DMS53 (cell line): Measurements from ENCODE around the gene KNDC1.
"Not testable (repeated sequence)": the region's sequence is repeated elsewhere in the genome, so short reads cannot be mapped to it uniquely, and the experiment has no call there.

Source experiments
- DNase-seq: peaks from one replicate; lab custom pipeline; 2025; lab: John Stamatoyannopoulos, UW

Gene KNDC1, protein sequence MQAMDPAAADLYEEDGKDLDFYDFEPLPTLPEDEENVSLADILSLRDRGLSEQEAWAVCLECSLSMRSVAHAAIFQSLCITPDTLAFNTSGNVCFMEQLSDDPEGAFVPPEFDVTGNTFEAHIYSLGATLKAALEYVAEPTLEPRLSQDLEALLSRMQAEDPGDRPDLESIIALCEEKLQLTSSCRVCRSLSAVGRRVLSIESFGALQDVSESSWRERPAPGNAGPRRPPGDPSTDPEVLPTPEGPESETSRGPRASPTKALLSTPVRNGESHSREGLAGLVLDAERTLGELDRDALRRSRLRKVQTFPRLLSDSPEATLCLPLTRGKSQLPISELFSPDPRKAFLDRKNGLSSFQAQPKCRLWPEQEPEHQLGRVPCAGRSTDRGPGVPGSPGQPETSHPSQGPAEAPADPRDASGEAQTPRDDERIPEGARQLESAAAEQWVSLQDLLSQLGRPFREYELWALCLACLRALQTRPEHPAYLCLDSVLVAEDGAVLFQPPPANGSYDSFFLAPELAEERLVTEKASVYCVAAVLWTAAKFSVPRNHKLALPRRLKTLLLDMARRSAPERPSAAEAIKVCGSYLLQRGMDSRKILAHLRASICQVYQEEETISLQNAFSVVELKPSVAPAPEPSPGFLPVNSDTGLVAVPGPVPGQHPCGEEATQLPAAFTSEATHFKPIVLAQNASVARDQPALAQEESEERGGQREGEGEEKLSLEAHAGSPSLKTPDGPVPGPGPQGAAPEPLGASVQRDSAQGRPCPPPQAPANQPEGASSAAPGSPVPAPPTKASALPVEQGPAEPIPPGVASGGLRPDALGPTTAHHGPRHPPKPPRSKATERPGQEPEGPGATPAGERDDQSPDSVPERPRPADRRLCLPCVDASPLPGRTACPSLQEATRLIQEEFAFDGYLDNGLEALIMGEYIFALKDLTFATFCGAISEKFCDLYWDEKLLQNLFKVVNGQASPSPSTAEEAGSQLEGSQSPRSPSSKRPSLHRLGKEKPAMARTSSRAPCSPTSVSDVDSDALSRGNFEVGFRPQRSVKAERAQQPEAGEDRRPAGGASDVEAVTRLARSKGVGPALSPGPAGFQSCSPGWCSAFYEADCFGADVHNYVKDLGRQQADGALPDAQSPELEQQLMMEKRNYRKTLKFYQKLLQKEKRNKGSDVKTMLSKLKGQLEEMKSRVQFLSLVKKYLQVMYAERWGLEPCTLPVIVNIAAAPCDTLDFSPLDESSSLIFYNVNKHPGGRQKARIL (N-terminal part only)

DNA sequence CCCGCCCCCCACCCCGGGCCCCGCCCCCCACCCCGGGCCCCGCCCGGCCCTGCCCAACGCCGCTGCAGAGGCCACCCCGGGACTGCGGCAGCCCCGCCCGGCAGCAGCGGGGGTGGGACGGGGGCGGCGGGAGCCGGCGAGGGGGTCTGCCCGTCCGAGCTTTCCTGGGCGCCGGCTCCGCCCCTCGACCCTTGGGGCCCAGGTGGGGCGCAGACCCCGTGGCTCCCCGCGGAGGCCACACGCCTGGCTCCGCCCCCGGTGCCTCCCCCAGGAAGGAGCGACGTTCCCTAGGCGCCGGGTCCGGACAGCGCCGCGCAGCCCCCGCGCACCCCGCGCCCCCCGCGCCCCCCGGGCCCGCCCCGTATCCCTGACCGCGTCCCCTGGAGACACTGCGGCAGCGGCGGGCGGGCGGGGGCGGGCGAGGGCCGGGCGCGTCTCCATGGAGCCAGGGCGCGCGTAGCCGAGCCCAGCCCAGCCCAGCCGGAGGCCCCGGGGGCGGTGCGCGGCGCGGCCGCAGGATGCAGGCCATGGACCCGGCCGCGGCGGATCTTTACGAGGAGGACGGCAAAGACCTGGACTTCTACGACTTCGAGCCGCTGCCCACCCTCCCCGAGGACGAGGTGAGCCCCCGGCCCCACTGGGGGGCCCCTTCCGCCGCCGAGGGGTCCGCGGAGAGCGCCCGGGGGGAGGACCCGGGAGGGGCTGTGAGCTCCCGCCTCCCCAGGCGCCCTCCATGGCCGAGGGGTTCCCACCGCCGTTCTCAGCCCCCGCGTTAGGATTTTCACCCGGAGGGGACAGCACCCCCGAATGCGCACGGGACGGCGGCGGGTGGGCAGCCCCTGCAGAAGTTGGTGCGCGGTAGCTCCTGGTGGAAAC is at the start of gene KNDC1:
KNDC1 (plus strand) TSS at position 270 of the 876 bp plus-strand sequence; CDS start at position 519, 249 bp downstream.
- DNase-seq, result peak; percentile 27

DNA sequence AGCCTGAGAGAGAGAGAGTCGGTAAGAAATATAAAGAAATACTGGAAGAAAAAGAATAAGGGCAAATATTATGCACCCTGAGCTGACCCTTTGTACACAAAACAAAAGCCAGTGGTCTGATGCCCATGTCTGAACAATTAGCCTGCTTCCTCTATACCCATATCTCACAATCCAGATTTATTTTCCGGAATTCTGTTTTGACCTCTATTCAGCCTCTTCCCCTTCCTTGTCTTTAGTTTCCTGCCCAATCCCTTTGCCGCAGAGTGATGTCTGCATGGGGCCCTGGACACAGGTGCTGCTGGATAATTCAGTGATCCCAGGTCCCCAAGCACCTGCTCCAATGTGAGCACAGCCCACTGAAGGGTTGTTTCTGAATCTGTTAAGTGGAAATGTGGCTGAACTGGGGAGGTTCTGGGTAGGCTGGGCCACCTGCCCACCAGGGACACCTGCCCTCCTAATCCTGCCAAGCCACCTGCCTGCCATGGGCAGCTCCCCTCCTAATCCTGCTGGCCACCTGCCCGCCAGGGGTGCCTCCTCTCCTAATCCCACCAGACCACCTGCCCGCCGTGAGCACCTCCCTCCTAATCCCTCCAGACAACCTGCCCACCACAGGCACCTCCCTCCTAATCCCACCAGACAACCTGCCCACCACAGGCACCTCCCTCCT is 49.3 kb upstream of the KNDC1 start:
- DNase-seq, result no peak

- not testable (repeated sequence) for DNase-seq
Observed at GRCh38 chr10:133111640-133112039, 48.4 kb upstream of the KNDC1 start.

DNA sequence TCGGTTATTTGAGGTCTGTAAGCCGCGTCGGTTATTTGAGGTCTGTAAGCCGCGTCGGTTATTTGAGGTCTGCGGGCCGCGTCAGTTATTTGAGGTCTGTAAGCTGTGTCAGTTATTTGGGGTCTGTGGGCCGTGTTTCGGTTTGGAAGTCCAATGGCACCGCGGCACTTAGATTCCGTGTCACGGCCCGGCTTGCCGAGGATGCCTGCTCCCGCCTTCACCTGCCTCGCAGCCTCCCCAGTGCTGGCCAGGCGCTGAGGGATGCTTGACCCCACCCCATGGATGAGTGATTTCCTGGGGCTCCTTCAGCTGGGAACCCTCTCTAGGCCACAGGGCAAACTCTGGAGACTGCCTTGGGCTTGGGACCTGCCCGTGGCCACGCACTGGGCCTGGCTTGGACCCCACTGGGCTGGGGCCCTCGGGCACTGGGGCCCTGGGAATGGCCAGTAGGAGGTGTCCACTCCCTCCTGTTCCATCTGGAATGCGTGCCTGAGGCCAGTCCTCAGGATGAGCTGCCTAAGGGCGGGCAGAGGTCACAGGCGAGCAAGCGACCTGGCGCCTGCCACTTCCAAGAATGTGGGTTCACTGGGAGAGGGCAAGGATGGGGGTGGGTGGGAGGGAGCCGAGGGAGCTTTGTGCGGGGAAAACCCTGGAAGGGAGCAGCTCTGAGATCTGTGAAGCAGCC is 46.7 kb upstream of the KNDC1 start:
- DNase-seq, result no peak

GRCh38 chr10:133113847-133114246 is 46.2 kb upstream of the KNDC1 start:
- no peak for DNase-seq

DNA sequence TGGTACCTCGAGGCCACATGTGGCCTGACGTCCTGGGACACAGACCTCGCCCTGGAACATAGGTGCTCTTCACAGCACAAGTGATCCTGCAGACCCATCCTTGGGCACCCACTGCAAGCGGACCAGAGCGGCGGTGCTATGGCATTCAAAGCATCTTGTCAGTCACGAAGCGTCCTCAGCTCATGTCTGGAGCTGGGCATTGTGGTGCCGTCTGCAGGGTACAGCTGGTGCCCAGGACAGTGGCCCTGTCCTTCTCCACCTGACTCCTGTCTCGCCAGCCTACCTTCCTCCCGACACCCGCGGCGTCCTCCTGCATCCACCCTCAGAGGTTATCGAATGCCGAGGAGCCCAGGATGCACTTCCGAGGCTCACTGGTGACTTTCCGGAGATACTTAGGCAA is 45.8 kb upstream of the KNDC1 start:
- DNase-seq, result no peak

DNA sequence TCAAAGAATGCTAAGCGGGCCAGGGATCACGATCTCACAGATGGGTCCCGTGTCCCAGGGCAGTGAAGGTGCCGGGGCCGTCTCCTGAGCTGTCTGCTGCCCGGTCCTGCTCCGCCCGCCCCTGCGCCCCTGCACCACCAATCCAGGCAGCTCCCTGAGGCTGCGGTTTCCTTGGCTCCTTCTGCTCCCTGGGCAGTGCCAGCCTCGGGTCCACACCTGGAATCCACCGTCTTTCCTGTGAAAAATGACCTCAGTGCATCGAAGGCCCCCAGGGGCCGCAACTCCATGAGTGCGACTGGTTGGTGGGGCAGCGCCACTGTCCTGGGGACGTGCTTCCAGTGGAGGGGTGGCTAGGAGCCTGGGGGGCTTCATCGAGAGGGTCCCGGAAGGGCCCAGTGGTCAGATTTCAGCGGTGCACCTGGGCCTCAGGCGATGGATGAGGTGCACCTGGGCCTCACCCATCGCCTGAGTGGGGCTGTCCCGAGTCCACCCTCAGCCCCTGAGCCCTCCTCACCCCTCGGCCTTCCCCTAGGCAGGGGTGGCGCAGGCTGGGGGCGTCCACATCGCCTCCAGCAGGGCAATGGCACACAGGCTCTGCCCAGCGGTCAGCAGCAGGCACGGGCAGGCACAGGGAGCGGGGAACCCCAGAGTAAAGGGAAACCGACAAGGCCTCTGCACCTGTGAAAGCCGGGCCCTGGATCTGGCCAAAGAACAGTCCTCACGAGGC is 45.1 kb upstream of the KNDC1 start:
- no peak for DNase-seq

DNA sequence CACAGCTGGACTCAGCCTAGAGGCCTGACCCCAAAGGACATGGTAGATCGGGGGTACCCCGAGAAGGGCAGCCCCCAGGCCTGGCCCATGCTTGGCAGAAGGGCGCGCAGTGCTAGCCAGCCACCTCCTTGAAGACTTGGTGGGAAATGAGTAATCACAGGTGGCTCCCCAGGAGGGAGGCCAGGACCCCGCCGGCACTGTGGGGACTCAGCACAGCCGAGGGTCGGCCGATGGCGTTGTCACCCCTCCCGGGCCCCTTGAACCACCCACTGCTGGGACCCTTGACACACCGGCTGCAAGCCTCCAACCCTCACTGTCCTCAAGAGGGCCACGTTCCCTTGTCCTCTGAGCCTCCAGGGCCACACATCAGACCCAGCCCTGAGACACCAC is 44.6 kb upstream of the KNDC1 start:
- no peak for DNase-seq

GRCh38 chr10:133115976-133116375 is 44.0 kb upstream of the KNDC1 start:
- no peak for DNase-seq

DNA sequence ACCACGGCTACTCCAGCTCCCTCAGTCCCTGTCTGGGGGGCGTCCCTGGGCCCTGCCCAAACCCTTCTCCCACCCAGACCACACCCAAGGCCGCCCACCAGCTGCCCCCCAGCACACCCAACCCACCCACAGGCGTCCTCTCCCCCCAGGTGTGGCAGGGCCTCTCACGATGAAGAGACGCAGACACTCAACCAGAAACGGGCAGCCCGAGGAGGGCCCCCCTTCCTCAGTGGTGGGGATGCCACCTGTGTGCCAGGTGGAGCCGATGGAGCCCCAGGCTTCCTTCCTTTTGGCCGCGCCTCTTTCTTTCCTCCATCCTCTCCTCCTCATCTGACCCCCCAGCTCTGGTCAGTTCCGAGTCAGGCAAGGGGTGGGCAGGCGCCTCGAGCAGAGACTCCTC is 43.6 kb upstream of the KNDC1 start:
- DNase-seq, result no peak

DNA sequence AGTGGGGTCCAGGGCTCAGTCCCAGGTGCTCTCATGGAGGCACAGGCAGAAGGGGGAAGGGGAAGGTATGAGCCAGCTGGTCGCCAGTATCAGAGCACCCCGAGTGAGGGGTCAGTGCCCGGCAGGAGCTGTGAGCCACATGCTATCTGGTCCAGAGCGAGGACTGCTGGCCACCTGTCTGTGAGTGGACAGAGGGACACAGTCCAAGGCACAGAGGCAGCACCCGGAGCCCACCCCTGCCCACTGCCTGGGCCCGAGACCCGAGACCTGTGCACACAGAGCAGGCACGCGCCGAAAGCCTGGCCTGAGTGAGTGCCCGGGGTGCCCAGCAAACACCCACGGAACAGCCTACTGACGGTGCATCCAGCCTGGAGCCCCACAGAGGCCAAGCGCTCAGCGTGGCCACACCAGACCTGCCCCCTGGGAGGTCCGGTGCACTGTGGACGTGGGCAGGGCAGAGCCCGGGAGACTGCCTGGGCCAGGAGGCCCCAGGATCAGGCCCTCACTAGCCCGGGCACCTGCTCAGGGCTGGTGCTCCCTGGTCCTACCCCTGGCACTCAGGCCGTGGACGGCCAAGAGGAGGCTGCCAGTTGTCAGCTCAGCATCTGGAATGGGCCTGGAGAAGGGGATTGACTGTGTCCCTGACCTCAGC is 42.9 kb upstream of the KNDC1 start:
- DNase-seq, result no peak

DNA sequence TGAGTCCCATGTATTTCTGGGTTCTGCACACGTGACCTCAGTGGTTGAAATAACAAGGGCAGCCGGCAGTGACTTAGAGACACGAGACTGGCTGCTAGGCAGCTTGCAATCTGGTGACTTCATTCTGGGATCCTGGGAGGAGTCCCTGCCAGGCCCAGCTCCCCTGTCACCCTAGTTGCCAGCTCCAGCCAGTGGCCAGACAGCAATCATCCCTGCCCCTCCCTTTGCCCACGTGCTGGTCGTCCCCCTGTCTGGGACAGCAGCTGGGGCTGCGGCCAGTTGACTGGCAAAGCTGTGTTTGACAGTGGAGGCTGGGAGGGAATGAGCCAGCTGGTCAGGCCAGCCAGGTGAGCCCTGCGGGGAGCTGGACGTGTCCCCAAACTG is 42.3 kb upstream of the KNDC1 start:
- no peak for DNase-seq

- DNase-seq, result no peak
Observed at GRCh38 chr10:133121479-133121878, 38.5 kb upstream of the KNDC1 start.

GRCh38 chr10:133122171-133122935 is 37.7 kb upstream of the KNDC1 start:
- DNase-seq, result no peak

- no peak for DNase-seq
Observed at GRCh38 chr10:133123050-133123745, 36.8 kb upstream of the KNDC1 start.

- DNase-seq, result no peak
Observed at GRCh38 chr10:133123746-133124356, 36.2 kb upstream of the KNDC1 start.
